Lung (tissue), 12 donors: ENCODE data around the gene RMC1. TPM values are rescaled to one million over a fixed set of nuclear protein-coding genes. Genes with fewer than 3 reads are reported as not detected.

Experiments
- ATAC-seq: fragments of 200-7000 bp; cut with Tn5 transposase; one replicate; pipeline ENCODE4 v1.9.1; 2020; ENCODE audit warnings: moderate number of reproducible peaks; ENCODE audit not compliant: insufficient read depth, low FRiP score
- DNase-seq, 3 donors: peaks; one replicate each; pipeline ENCODE4 v3.0.0-alpha.2; 2013 to 2017
- H3K27ac ChIP-seq, 2 donors: one replicate each; pipeline ENCODE4 v1.5.1; 2013; ENCODE audit warnings: mild to moderate bottlenecking in 2 of 2, moderate library complexity in 2 of 2, control low read depth in 1 of 2, inconsistent platforms in 1 of 2, low read depth in 1 of 2, low read length in 1 of 2
- H3K27me3 ChIP-seq, 3 donors: one replicate each; pipeline ENCODE4 v1.5.1; 2013; ENCODE audit warnings: low read length in 2 of 3; ENCODE audit not compliant: control insufficient read depth in 3 of 3, insufficient read depth in 3 of 3
- H3K36me3 ChIP-seq, 4 donors: one replicate each; pipeline ENCODE4 v1.5.1; 2013; ENCODE audit warnings: low read length in 4 of 4, mild to moderate bottlenecking in 1 of 4, moderate library complexity in 1 of 4; ENCODE audit not compliant: control insufficient read depth in 4 of 4, insufficient read depth in 4 of 4
- H3K4me1 ChIP-seq, 5 donors: one replicate each; pipeline ENCODE4 v1.5.1; 2013; ENCODE audit warnings: low read length in 5 of 5, mild to moderate bottlenecking in 2 of 5, moderate library complexity in 1 of 5; ENCODE audit not compliant: control insufficient read depth in 5 of 5, insufficient read depth in 5 of 5
- H3K4me3 ChIP-seq: one replicate; pipeline ENCODE4 v1.5.1; 2013; ENCODE audit warnings: mild to moderate bottlenecking, control low read depth, moderate library complexity
- H3K9ac ChIP-seq, 2 donors: one replicate each; pipeline ENCODE4 v1.5.1; 2013; ENCODE audit warnings: low read length in 2 of 2, control low read depth in 1 of 2; ENCODE audit not compliant: insufficient read depth in 1 of 2
- H3K9me3 ChIP-seq, 4 donors: one replicate each; pipeline ENCODE4 v1.5.1; 2013; ENCODE audit warnings: low read length in 3 of 4, mild to moderate bottlenecking in 1 of 4, moderate library complexity in 1 of 4; ENCODE audit not compliant: control insufficient read depth in 4 of 4, insufficient read depth in 3 of 4
- CTCF ChIP-seq: IDR thresholded peaks from 2 replicates; pipeline ENCODE4 v1.5.1; 2012; ENCODE audit warnings: mild to moderate bottlenecking; ENCODE audit errors: control extremely low read depth, extremely low read depth
- WGBS, 2 donors: extraction: QIAGEN DNeasy Blood & Tissue Kit; methylation state at CpG; one replicate each; pipeline ENCODE4 v1.1.7; 2013; 5-methylcytosine and 5-hydroxymethylcytosine counted together
- polyA plus RNA-seq, 2 donors: library from polyadenylated mRNA; stranded (reverse); fragments of 200-250 nt; gene quantifications; one replicate each; pipeline ENCODE4 v1.2.1, GENCODE V29; 2013
- total RNA-seq, 2 donors: library from RNA; depleted of rRNA in 1 of 2; stranded (reverse); fragments of >200 nt in 1 of 2; gene quantifications; one replicate each; pipeline ENCODE4 v1.2.1, GENCODE V29; 2014 to 2021
- donor health status: control.
- donor health status: control.
- donor health status: Bipolar disorder and iron deficiency.
- donor health status: healthy.
- donor health status: DM: yes; HTN: yes; CAD: no.

The RMC1 gene
- total and polyA plus RNA-seq, 4 donors, result 28.2 to 71.3 (median 32.2) TPM

- no peak for DNase-seq
- no peak for ATAC-seq
- no peaks in the 10 kb centered on the region for H3K4me1 ChIP-seq
- no peak for TF ChIP-seq CTCF
- peaks cover 48 to 70% (median 62%) of the 10 kb centered on the region in 4 donors for H3K36me3 ChIP-seq
- H3K4me3 ChIP-seq, result no peak overlapping the region
- no peak overlapping the region for H3K27ac ChIP-seq
- no peak overlapping the region for H3K9ac ChIP-seq
- 79 to 81% methylated on average over 6 of the region's 6 CpGs for WGBS, 2 donors
- H3K27me3 ChIP-seq, result no peaks in the 10 kb centered on the region
- no peaks in the 10 kb centered on the region for H3K9me3 ChIP-seq
Observed at GRCh38 chr18:23538870-23539269, 35.6 kb downstream of the RMC1 start.

- 64 to 81% methylated on average over 9 of the region's 9 CpGs for WGBS, 2 donors
- peaks cover 48 to 65% (median 60%) of the 10 kb centered on the region in 4 donors for H3K36me3 ChIP-seq
- DNase-seq (no peak), ATAC-seq (no peak)
- no peak overlapping the region for H3K27ac ChIP-seq
- H3K27me3 ChIP-seq, result no peaks in the 10 kb centered on the region
- no peak overlapping the region for H3K4me3 ChIP-seq
- no peaks in the 10 kb centered on the region for H3K4me1 ChIP-seq
- no peaks in the 10 kb centered on the region for H3K9me3 ChIP-seq
- no peak overlapping the region for H3K9ac ChIP-seq
- no peak for TF ChIP-seq CTCF
Observed at GRCh38 chr18:23539296-23539695, 36.0 kb downstream of the RMC1 start.

DNA sequence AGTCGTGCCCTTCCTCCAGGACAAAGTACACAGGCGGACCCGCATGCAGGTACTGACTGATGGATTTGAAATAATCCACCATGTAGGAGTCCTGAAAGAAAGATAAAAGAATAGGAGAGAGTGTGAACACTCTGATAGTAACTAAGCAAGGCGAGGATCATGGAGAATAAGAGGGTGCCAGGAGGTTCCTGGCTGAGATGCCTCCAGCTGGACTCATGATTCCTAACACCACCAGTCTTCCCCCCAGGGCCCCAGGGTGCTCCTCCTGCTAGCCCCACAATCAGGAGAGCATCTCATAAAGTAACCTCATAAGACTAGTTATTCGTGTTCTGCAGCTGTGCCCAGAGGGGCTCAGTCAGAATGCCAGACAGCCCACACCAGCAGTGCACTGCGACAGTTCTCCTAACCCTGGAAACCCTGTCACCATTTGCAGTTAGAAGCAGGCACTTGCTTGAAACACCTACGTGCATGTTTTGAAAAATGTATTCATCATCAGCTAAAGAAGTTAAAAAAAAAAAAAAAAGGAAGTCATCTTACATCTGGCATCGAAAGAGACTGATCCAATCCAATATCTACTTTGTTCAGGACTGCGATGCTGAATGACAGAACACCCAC, 36.7 kb downstream of the RMC1 start:
- H3K36me3 ChIP-seq, result peaks cover 46 to 63% (median 60%) of the 10 kb centered on the region in 4 donors
- no peak overlapping the region for H3K27ac ChIP-seq
- no peak for ATAC-seq
- no peak overlapping the region for H3K9ac ChIP-seq
- no peaks in the 10 kb centered on the region for H3K9me3 ChIP-seq
- 71 to 83% methylated on average over 9 of the region's 9 CpGs for WGBS, 2 donors
- no peak for TF ChIP-seq CTCF
- DNase-seq, result no peak
- H3K4me1 ChIP-seq, result no peaks in the 10 kb centered on the region
- no peaks in the 10 kb centered on the region for H3K27me3 ChIP-seq
- no peak overlapping the region for H3K4me3 ChIP-seq

DNA sequence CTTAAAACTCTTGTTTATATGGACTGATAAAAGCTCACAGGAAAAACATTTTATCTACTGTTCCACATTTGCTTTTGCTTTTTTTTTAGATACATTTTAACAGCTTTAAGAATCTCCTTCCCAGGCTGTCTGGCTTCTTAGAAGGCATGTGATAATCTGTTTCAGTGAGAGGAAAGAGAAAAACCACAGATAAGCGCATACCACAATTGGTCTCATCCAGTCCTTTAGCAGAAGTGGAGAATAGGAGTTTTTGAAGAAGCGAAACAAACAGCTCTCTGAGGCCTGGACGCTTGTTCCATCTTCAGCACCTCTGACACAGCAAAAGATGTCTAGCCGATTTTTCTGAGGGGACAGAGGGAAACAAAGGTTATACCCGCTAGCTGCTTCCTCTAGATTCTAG, 37.6 kb downstream of the RMC1 start:
- H3K4me1 ChIP-seq, result no peaks in the 10 kb centered on the region
- peak; percentile 14 for ATAC-seq
- no peak for TF ChIP-seq CTCF
- DNase-seq, result peak in 1 of 3 donors; percentile 9
- H3K9ac ChIP-seq, result no peak overlapping the region
- WGBS, 2 donors, result 42 to 67% methylated on average over 5 of the region's 5 CpGs
- no peaks in the 10 kb centered on the region for H3K9me3 ChIP-seq
- no peak overlapping the region for H3K27ac ChIP-seq
- H3K4me3 ChIP-seq, result no peak overlapping the region
- peaks cover 42 to 63% (median 59%) of the 10 kb centered on the region in 4 donors for H3K36me3 ChIP-seq
- H3K27me3 ChIP-seq, result no peaks in the 10 kb centered on the region
